ENCODE results near the gene PHLPP1. TPM values are rescaled to one million over a fixed set of nuclear protein-coding genes. Genes with fewer than 3 reads are reported as not detected.

Gene PHLPP1
- total and polyA plus RNA-seq, 2 experiments from 2014 or later = 15.7 to 73.6 TPM

DNA sequence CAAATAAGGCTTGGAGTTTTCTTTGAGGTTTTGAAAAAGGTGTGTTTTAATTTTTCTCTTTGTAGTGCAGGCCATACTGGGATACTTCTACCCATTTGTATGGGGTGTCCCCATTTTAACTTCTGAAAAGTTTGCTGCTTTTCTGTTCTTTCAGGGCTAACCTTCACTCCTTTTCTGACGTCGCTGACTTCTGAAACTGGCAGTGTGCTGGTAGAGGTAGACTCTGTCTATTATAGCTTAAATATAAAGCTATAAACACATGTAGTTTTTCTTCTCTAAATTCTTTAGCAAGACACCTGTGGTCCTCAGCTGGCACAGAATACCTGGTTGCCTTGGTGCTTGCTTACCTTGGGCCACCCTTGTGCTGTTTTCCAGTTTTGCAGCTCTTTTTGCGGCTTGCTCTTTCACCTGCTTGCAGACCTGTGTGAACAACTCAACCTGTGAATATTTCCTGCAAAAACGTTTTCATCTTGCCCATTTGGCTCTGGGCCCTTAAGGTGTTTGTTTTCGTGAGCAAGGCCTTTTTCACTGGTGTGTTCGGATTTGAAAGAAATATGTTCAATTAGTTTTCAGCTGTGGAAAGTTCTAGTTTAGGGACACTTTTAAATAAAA lies 42.2 kb downstream of the PHLPP1 start:
- H4K20me1 ChIP-seq (replicated peaks; ENCODE audit: insufficient read depth) = no peaks in the 10 kb centered on the region
- peak overlapping the region; percentile 91 for H3K27ac ChIP-seq (ENCODE audit: low read depth)
- H3K4me1 ChIP-seq (ENCODE audit: insufficient read depth) = peaks cover 75% of the 10 kb centered on the region
- Mint-ChIP-seq H3K36me3 (ENCODE audit: low read depth) (peaks cover 17% of the 10 kb centered on the region), H3K27ac (peak overlapping the region; percentile 96), H3K4me1 (peaks cover 84% of the 10 kb centered on the region), H3K27me3 (ENCODE audit: insufficient read depth, low read depth, poor library complexity) (peaks cover 2% of the 10 kb centered on the region), H3K4me3 (peak overlapping the region; percentile 34; the same call in 2 of the 3 replicates), H3K9me3 (no peaks in the 10 kb centered on the region)
- no peaks in the 10 kb centered on the region for H3K9me2 ChIP-seq (ENCODE audit: insufficient read depth)
- peak overlapping the region; percentile 9 for H3K4me3 ChIP-seq
- H3K4me2 ChIP-seq = peak overlapping the region; percentile 46
- no peak for TF ChIP-seq ZNF114 (CRISPR knock-in tag; IDR thresholded peaks at IDR 0.05)
- no peak for TF ChIP-seq JUNB (IDR thresholded peaks at IDR 0.05; ENCODE audit: unreplicated experiment)
- TF ChIP-seq, protein P1, sequence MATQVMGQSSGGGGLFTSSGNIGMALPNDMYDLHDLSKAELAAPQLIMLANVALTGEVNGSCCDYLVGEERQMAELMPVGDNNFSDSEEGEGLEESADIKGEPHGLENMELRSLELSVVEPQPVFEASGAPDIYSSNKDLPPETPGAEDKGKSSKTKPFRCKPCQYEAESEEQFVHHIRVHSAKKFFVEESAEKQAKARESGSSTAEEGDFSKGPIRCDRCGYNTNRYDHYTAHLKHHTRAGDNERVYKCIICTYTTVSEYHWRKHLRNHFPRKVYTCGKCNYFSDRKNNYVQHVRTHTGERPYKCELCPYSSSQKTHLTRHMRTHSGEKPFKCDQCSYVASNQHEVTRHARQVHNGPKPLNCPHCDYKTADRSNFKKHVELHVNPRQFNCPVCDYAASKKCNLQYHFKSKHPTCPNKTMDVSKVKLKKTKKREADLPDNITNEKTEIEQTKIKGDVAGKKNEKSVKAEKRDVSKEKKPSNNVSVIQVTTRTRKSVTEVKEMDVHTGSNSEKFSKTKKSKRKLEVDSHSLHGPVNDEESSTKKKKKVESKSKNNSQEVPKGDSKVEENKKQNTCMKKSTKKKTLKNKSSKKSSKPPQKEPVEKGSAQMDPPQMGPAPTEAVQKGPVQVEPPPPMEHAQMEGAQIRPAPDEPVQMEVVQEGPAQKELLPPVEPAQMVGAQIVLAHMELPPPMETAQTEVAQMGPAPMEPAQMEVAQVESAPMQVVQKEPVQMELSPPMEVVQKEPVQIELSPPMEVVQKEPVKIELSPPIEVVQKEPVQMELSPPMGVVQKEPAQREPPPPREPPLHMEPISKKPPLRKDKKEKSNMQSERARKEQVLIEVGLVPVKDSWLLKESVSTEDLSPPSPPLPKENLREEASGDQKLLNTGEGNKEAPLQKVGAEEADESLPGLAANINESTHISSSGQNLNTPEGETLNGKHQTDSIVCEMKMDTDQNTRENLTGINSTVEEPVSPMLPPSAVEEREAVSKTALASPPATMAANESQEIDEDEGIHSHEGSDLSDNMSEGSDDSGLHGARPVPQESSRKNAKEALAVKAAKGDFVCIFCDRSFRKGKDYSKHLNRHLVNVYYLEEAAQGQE (IDR thresholded peaks at IDR 0.05; ENCODE audit: unreplicated experiment) = no peak
- no peak for TF ChIP-seq CREB1 (CRISPR knock-in tag; IDR thresholded peaks at IDR 0.05; ENCODE audit: low read depth)
- TF ChIP-seq NANOG (IDR thresholded peaks at IDR 0.05; ENCODE audit: borderline replicate concordance) = no peak
- no peak for TF ChIP-seq CTCF (conservative IDR thresholded peaks at IDR 0.05; ENCODE audit: low read depth in 2 of 2)
- no peak for TF ChIP-seq ZNF331 (CRISPR knock-in tag; IDR thresholded peaks at IDR 0.05; ENCODE audit: low read depth)
- TF ChIP-seq STAT1 (IDR thresholded peaks at IDR 0.05; ENCODE audit: unreplicated experiment) = no peak
- no peak for TF ChIP-seq EZH2 (IDR thresholded peaks at IDR 0.05; ENCODE audit: low read depth, unreplicated experiment)
- TF ChIP-seq, protein P2, sequence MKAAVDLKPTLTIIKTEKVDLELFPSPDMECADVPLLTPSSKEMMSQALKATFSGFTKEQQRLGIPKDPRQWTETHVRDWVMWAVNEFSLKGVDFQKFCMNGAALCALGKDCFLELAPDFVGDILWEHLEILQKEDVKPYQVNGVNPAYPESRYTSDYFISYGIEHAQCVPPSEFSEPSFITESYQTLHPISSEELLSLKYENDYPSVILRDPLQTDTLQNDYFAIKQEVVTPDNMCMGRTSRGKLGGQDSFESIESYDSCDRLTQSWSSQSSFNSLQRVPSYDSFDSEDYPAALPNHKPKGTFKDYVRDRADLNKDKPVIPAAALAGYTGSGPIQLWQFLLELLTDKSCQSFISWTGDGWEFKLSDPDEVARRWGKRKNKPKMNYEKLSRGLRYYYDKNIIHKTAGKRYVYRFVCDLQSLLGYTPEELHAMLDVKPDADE (IDR thresholded peaks at IDR 0.05) = no peak
- no peaks in the 10 kb centered on the region for H3K36me3 ChIP-seq (ENCODE audit: insufficient read depth)
- ATAC-seq (peak; percentile 35), DNase-seq (ENCODE audit: low spot score) (no peak)
- peaks cover 94% of the 10 kb centered on the region for H3K79me2 ChIP-seq (replicated peaks; ENCODE audit: insufficient read depth)
- H2AFZ ChIP-seq = no peak overlapping the region
- no peaks in the 10 kb centered on the region for H3K27me3 ChIP-seq (ENCODE audit: insufficient read depth)
- H3F3A ChIP-seq (replicated peaks; ENCODE audit: low read depth) = no peaks in the 10 kb centered on the region
